KMS-11 (cell line): ENCODE results near the gene FRAS1.

ENCODE experiments used
- H2AFZ ChIP-seq: fragments of 200-600 bp; sonication (generic); 2 replicates; pipeline ENCODE4 v1.6.1; 2016; ENCODE audit warnings: antibody characterized with exemption, mixed run types, low read depth
- H3K27ac ChIP-seq: fragments of 200-600 bp; sonication (generic); 2 replicates; pipeline ENCODE4 v1.6.1; 2016; ENCODE audit warnings: mild to moderate bottlenecking, mixed run types
- H3K27me3 ChIP-seq: fragments of 200-600 bp; sonication (generic); 2 replicates; pipeline ENCODE4 v1.6.1; 2017; ENCODE audit warnings: mild to moderate bottlenecking, low read depth, mixed run types, moderate library complexity; ENCODE audit not compliant: insufficient read depth
- H3K36me3 ChIP-seq: fragments of 200-600 bp; sonication (generic); 2 replicates; pipeline ENCODE4 v1.6.1; 2017; ENCODE audit warnings: mild to moderate bottlenecking, mixed run types; ENCODE audit not compliant: insufficient read depth
- H3K4me1 ChIP-seq: fragments of 200-600 bp; sonication (generic); 2 replicates; pipeline ENCODE4 v1.6.1; 2016; ENCODE audit warnings: mild to moderate bottlenecking, low read depth, mixed run types; ENCODE audit not compliant: poor library complexity, severe bottlenecking
- H3K4me2 ChIP-seq: fragments of 200-600 bp; sonication (generic); 2 replicates; pipeline ENCODE4 v1.7.0; 2016; ENCODE audit warnings: mild to moderate bottlenecking, mixed run types
- H3K4me3 ChIP-seq: fragments of 200-600 bp; sonication (generic); IDR thresholded peaks from 2 replicates; pipeline ENCODE4 v1.6.1; 2017; ENCODE audit warnings: low read depth, low read length, mixed read lengths; ENCODE audit not compliant: insufficient read depth
- H3K79me2 ChIP-seq: fragments of 200-600 bp; sonication (generic); 2 replicates; pipeline ENCODE4 v1.6.1; 2016; ENCODE audit warnings: low read depth, mixed run types; ENCODE audit not compliant: insufficient read depth
- H3K9ac ChIP-seq: fragments of 200-600 bp; sonication (generic); 2 replicates; pipeline ENCODE4 v1.6.1; 2016; ENCODE audit warnings: mild to moderate bottlenecking, mixed run types
- H4K20me1 ChIP-seq: fragments of 200-600 bp; sonication (generic); 2 replicates; pipeline ENCODE4 v1.6.1; 2016; ENCODE audit warnings: mild to moderate bottlenecking, mixed run types; ENCODE audit not compliant: insufficient read depth
- TF ChIP-seq, protein P1 (sequence below): fragments of 200-600 bp; sonication (generic); conservative IDR thresholded peaks from 2 replicates; pipeline ENCODE4 v1.6.1; 2017; ENCODE audit warnings: low read depth, mild to moderate bottlenecking, antibody characterized with exemption, low read length, moderate library complexity, mixed read lengths

Gene FRAS1

DNA sequence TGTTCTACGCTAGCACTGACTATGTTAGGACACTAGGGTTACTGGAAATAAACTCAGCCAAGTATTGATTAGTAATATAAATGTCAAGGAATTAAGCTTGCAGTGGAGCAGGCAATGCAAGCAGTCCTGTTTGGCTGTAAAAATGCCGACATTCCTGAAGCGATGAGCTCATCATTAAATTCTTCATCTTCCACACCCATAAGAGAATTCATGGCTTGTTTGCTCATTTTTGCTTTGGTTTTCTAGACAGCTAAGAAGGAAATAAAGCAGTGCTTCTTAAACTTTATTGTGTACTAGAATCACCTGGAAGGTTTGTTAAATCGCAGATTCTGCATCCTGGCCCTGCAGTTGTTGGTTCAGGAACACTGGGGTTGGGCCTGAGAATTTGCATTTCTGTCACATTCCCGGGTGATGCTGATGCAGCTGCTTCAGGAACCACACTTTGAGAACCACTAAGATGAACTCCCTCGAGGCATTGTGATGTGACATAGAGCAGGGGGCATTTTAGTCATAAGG lies 512.2 kb downstream of the FRAS1 start:
- Histone ChIP-seq H3K36me3 (no peaks in the 10 kb centered on the region), H4K20me1 (no peaks in the 10 kb centered on the region), H3K27ac (no peak overlapping the region), H2AFZ (no peak overlapping the region), H3K4me3 (no peak overlapping the region), H3K4me2 (peak overlapping the region; percentile 74; the same call in 1 of the 2 replicates), H3K4me1 (peaks cover 71% of the 10 kb centered on the region), H3K9ac (no peak overlapping the region), H3K27me3 (no peaks in the 10 kb centered on the region), H3K79me2 (no peaks in the 10 kb centered on the region)
- TF ChIP-seq, protein P1, sequence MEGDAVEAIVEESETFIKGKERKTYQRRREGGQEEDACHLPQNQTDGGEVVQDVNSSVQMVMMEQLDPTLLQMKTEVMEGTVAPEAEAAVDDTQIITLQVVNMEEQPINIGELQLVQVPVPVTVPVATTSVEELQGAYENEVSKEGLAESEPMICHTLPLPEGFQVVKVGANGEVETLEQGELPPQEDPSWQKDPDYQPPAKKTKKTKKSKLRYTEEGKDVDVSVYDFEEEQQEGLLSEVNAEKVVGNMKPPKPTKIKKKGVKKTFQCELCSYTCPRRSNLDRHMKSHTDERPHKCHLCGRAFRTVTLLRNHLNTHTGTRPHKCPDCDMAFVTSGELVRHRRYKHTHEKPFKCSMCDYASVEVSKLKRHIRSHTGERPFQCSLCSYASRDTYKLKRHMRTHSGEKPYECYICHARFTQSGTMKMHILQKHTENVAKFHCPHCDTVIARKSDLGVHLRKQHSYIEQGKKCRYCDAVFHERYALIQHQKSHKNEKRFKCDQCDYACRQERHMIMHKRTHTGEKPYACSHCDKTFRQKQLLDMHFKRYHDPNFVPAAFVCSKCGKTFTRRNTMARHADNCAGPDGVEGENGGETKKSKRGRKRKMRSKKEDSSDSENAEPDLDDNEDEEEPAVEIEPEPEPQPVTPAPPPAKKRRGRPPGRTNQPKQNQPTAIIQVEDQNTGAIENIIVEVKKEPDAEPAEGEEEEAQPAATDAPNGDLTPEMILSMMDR, result no peak

DNA sequence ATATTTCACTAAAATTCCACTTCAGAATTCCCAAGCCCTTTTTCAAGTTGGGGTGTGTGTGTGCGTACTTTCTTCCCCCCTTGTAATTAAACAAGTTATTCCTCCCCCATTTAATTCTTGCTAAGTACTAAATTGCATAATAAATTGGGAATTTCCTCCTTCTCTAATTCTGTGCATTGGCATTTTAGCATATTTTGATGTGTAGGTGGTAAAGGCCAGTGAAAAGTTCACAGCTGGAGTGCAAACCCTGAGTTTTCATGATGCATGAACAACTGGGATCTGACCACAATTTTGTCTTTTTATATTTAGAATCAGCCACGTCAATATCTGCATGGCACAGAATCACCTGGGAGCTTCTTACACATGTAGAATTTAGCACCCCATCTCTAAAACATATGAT lies 513.0 kb downstream of the FRAS1 start:
- H3K79me2 ChIP-seq, result no peaks in the 10 kb centered on the region
- no peak overlapping the region for H2AFZ ChIP-seq
- H3K27me3 ChIP-seq, result no peaks in the 10 kb centered on the region
- H3K4me1 ChIP-seq, result peaks cover 70% of the 10 kb centered on the region
- no peaks in the 10 kb centered on the region for H4K20me1 ChIP-seq
- no peak overlapping the region for H3K9ac ChIP-seq
- no peaks in the 10 kb centered on the region for H3K36me3 ChIP-seq
- H3K27ac ChIP-seq, result no peak overlapping the region
- H3K4me2 ChIP-seq, result peak overlapping the region; percentile 74; the same call in 1 of the 2 replicates
- TF ChIP-seq, protein P1, result no peak
- no peak overlapping the region for H3K4me3 ChIP-seq

DNA sequence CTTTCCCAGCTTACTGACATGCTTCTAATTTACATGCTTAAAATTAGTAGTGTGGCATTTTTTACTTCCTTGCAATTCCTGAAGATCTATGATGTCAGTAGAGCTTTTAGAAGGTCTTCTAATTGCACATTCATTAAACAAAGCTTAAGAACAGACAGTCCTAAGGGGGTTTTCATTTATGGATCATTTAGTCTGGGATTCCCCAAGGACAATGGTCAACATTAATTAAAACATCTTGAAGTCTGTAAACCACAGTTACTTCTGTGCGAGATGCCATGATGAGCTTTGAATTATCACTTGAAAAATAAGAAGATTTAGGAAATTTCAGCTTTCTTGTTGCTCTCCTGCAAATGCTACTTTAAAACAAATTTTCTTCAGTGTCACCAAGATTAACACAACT lies 514.7 kb downstream of the FRAS1 start:
- TF ChIP-seq, protein P1, result no peak
- Histone ChIP-seq H4K20me1 (no peaks in the 10 kb centered on the region), H3K4me1 (peaks cover 54% of the 10 kb centered on the region), H3K36me3 (no peaks in the 10 kb centered on the region), H3K4me2 (no peak overlapping the region), H2AFZ (no peak overlapping the region), H3K79me2 (no peaks in the 10 kb centered on the region), H3K9ac (no peak overlapping the region), H3K27me3 (no peaks in the 10 kb centered on the region), H3K27ac (no peak overlapping the region), H3K4me3 (no peak overlapping the region)

DNA sequence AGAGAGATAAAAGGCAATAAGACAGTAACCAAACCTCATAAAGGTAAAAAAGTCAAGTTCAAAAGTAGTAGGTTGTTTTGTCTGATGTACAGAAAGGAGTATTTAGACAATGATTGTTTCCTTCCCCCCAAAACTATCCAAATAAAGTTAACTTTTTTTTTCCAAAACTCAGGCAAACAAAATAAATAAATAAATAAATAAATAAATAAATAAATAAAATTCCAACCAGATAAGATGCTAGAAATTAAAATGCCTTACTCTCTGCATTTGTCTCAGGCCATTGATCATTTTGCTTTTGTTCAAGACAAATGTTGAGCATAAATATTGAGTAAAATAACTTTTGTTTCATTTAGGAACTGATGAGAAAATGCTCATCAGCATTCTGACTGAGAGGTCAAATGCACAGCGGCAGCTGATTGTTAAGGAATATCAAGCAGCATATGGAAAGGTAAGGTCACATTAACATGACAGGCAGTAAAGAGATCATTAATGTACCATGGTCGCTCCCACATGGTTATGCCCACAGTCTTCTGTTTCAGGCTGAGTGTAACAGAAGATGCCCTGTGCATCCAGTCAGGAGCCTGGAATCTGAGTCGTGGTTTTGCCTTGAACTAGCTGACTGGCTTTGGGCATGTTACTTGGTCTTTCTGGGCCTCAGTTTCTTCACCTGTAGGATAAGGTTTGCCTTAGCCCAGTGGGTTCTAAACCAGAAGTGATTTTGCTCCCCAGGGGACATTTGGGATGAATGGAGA lies 521.7 kb downstream of the FRAS1 start:
- Histone ChIP-seq H2AFZ (no peak overlapping the region), H3K4me2 (no peak overlapping the region), H3K79me2 (no peaks in the 10 kb centered on the region), H3K36me3 (no peaks in the 10 kb centered on the region), H3K27ac (no peak overlapping the region), H3K9ac (no peak overlapping the region), H4K20me1 (no peaks in the 10 kb centered on the region), H3K4me1 (no peaks in the 10 kb centered on the region), H3K27me3 (no peaks in the 10 kb centered on the region), H3K4me3 (no peak overlapping the region)
- TF ChIP-seq, protein P1, result no peak
